GM21381 (cell line): Measurements from ENCODE around the gene RFX4.
"Not testable (repeated sequence)": the region's sequence is repeated elsewhere in the genome, so short reads cannot be mapped to it uniquely, and the experiment has no call there.

Experiments used
- ATAC-seq: cut with Tn5 transposase; IDR thresholded peaks from one replicate; pipeline ENCODE4 v1.9.1; 2021; ENCODE audit warnings: mild to moderate bottlenecking, moderate library complexity; ENCODE audit not compliant: unreplicated experiment

RFX4 gene

GRCh38 chr12:106685381-106685780 lies 102.6 kb downstream of the RFX4 start:
- no peak for ATAC-seq

GRCh38 chr12:106687672-106688071 lies 104.9 kb downstream of the RFX4 start:
- no peak for ATAC-seq

GRCh38 chr12:106690569-106691305 lies 107.9 kb downstream of the RFX4 start:
- no peak for ATAC-seq

- ATAC-seq: not testable (repeated sequence)
Measured at GRCh38 chr12:106692033-106692432, 109.2 kb downstream of the RFX4 start.

- ATAC-seq: no peak
Measured at GRCh38 chr12:106692896-106693820, 110.4 kb downstream of the RFX4 start.

GRCh38 chr12:106696071-106696470 lies 113.3 kb downstream of the RFX4 start:
- no peak for ATAC-seq

GRCh38 chr12:106696681-106697417 lies 114.0 kb downstream of the RFX4 start:
- no peak for ATAC-seq

- ATAC-seq: no peak
Measured at GRCh38 chr12:106704081-106704480, 121.3 kb downstream of the RFX4 start.

GRCh38 chr12:106705971-106706370 lies 123.2 kb downstream of the RFX4 start:
- ATAC-seq: no peak

- ATAC-seq: no peak
Measured at GRCh38 chr12:106709068-106709511, 126.3 kb downstream of the RFX4 start.

- ATAC-seq: no peak
Measured at GRCh38 chr12:106710143-106710893, 127.5 kb downstream of the RFX4 start.

GRCh38 chr12:106711316-106711715 lies 128.5 kb downstream of the RFX4 start:
- no peak for ATAC-seq

- no peak for ATAC-seq
Measured at GRCh38 chr12:106712768-106713167, 130.0 kb downstream of the RFX4 start.

GRCh38 chr12:106714926-106715325 lies 132.1 kb downstream of the RFX4 start:
- no peak for ATAC-seq

- ATAC-seq: no peak
Measured at GRCh38 chr12:106715582-106715981, 132.8 kb downstream of the RFX4 start.

GRCh38 chr12:106717673-106718072 lies 134.9 kb downstream of the RFX4 start:
- ATAC-seq: no peak

- no peak for ATAC-seq
Measured at GRCh38 chr12:106719879-106720278, 137.1 kb downstream of the RFX4 start.

GRCh38 chr12:106720696-106721095 lies 137.9 kb downstream of the RFX4 start:
- no peak for ATAC-seq

GRCh38 chr12:106721915-106722314 lies 139.1 kb downstream of the RFX4 start:
- no peak for ATAC-seq

GRCh38 chr12:106722837-106723236 lies 140.0 kb downstream of the RFX4 start:
- no peak for ATAC-seq
